ENCODE measurements around the gene RIPK3. TPM values are rescaled to one million over a fixed set of nuclear protein-coding genes. Genes with fewer than 3 reads are reported as not detected.

Gene RIPK3
- total and polyA plus RNA-seq, 4 donors: 1.4 to 3.1 (median 1.7) TPM

DNA sequence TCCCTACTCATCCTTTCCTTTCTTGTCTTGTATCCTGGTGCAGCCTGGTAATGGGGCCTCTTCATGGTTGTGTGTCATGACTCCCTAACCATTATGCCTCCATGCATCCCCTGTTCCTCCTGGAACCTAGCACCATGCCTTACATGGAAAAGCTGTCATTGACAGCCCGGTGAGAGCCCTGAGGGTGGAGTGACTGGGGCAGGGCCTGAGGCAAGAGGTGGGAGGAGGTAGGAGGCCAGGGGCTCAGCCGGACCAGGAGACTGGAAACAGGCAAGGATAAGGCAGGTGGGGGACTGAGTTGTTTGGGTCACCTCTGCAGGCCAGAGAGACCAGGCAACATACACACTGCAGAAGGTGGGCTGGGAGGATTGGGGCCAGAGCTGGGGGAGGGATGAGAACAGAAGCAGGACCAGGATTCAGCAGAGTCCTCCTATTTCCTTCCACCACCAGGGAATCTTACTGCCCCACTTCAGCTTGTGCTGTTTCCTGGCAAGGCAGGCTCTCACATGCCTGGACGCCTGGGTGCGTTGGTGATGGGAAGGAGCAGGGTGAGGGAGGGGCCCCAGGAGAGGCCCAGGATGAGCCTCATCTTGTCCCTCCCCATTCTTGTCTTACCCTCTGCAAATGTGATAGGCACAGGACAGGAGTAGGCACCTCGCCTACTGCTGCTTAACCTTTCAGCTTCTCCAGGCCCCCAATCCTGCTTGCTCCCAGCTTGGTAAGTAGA is 30.1 kb downstream of the RIPK3 start, which contains the start of gene LTB4R2:
TSS of gene LTB4R2 (plus strand) at position 603 of the 727 bp plus-strand sequence. CDS start 525 bp downstream, outside the sequence.
- 96% methylated on average over 3 of the region's 5 CpGs for WGBS (ENCODE audit: insufficient coverage)
- Histone ChIP-seq H3K4me3 (ENCODE audit: low read depth, low read length) (peak within 1 kb of the TSS; percentile 13), H3K4me1 (ENCODE audit: control insufficient read depth, insufficient read depth, low read length) (peaks cover 35% of the 10 kb centered on the region), H3K27me3 (ENCODE audit: control insufficient read depth, insufficient read depth, low read length) (no peaks in the 10 kb centered on the region), H3K36me3 (ENCODE audit: control insufficient read depth, insufficient read depth, low read length) (peaks cover 44% of the 10 kb centered on the region), H3K27ac (ENCODE audit: low read depth, low read length) (no peak within 1 kb of the TSS), H3K9me3 (ENCODE audit: control insufficient read depth, insufficient read depth, low read length) (no peaks in the 10 kb centered on the region)
- DNase-seq (ENCODE audit: low read depth in 4 of 6, low spot score in 6 of 6): no peak

- Histone ChIP-seq H3K4me1 (ENCODE audit: control insufficient read depth, insufficient read depth, low read length) (peaks cover 34% of the 10 kb centered on the region), H3K36me3 (ENCODE audit: control insufficient read depth, insufficient read depth, low read length) (peaks cover 56% of the 10 kb centered on the region), H3K27ac (ENCODE audit: low read depth, low read length) (no peak overlapping the region), H3K27me3 (ENCODE audit: control insufficient read depth, insufficient read depth, low read length) (no peaks in the 10 kb centered on the region), H3K4me3 (ENCODE audit: low read depth, low read length) (no peak overlapping the region), H3K9me3 (ENCODE audit: control insufficient read depth, insufficient read depth, low read length) (no peaks in the 10 kb centered on the region)
- no peak for DNase-seq (ENCODE audit: low read depth in 4 of 6, low spot score in 6 of 6)
- 95% methylated on average over 6 of the region's 7 CpGs for WGBS (ENCODE audit: insufficient coverage)
These were observed 31.3 kb downstream of the RIPK3 start for GRCh38 chr14:24308342-24309124.

- 59% methylated on average over 6 of the region's 6 CpGs for whole genome bisulfite sequencing (ENCODE audit: insufficient coverage)
- Histone ChIP-seq H3K4me1 (ENCODE audit: control insufficient read depth, insufficient read depth, low read length) (peaks cover 27% of the 10 kb centered on the region), H3K4me3 (ENCODE audit: low read depth, low read length) (no peak within 1 kb of the TSS), H3K36me3 (ENCODE audit: control insufficient read depth, insufficient read depth, low read length) (peaks cover 64% of the 10 kb centered on the region), H3K9me3 (ENCODE audit: control insufficient read depth, insufficient read depth, low read length) (no peaks in the 10 kb centered on the region), H3K27me3 (ENCODE audit: control insufficient read depth, insufficient read depth, low read length) (no peaks in the 10 kb centered on the region), H3K27ac (ENCODE audit: low read depth, low read length) (no peak within 1 kb of the TSS)
- DNase-seq (ENCODE audit: low read depth in 4 of 6, low spot score in 6 of 6): peak in 3 of 6 donors; percentile 48 to 82 (median 78)
These were observed 32.0 kb downstream of the RIPK3 start, which contains the start of gene CIDEB for GRCh38 chr14:24307575-24308341. CIDEB (minus strand) TSS chr14:24307977; CDS start chr14:24307858, 119 bp downstream.

DNA sequence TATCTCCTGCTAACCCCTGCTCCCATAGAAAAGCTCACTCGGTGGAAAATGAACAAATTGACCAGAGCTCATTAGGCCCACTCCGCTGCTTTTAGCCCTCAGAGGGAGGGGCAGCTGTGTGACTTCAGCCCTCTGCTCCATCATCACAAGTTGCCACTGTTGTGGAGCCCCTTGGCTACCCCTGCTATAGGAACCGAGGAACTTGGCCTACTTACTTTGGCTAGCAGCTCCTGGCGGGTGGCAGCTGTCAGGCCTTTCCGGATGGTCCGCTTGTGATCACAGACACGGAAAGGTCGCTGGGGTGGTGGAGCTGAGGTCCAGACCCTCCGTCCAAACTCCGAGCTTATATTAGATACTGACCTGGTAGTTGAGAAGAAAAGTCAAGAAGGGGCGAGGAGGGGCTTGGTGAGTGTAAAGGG is 32.6 kb downstream of the RIPK3 start:
- no peak overlapping the region for H3K4me3 ChIP-seq (ENCODE audit: low read depth, low read length)
- 80% methylated on average over 10 of the region's 11 CpGs for WGBS (ENCODE audit: insufficient coverage)
- no peak overlapping the region for H3K27ac ChIP-seq (ENCODE audit: low read depth, low read length)
- no peaks in the 10 kb centered on the region for H3K9me3 ChIP-seq (ENCODE audit: control insufficient read depth, insufficient read depth, low read length)
- H3K36me3 ChIP-seq (ENCODE audit: control insufficient read depth, insufficient read depth, low read length): peaks cover 69% of the 10 kb centered on the region
- H3K27me3 ChIP-seq (ENCODE audit: control insufficient read depth, insufficient read depth, low read length): no peaks in the 10 kb centered on the region
- peaks cover 25% of the 10 kb centered on the region for H3K4me1 ChIP-seq (ENCODE audit: control insufficient read depth, insufficient read depth, low read length)
- DNase-seq (ENCODE audit: low read depth in 4 of 6, low spot score in 6 of 6): no peak

- no peak overlapping the region for H3K27ac ChIP-seq (ENCODE audit: low read depth, low read length)
- H3K4me3 ChIP-seq (ENCODE audit: low read depth, low read length): no peak overlapping the region
- peaks cover 16% of the 10 kb centered on the region for H3K4me1 ChIP-seq (ENCODE audit: control insufficient read depth, insufficient read depth, low read length)
- 100% methylated on average over 11 of the region's 11 CpGs for WGBS (ENCODE audit: insufficient coverage)
- H3K27me3 ChIP-seq (ENCODE audit: control insufficient read depth, insufficient read depth, low read length): no peaks in the 10 kb centered on the region
- peaks cover 64% of the 10 kb centered on the region for H3K36me3 ChIP-seq (ENCODE audit: control insufficient read depth, insufficient read depth, low read length)
- DNase-seq (ENCODE audit: low read depth in 4 of 6, low spot score in 6 of 6): no peak
- H3K9me3 ChIP-seq (ENCODE audit: control insufficient read depth, insufficient read depth, low read length): no peaks in the 10 kb centered on the region
These were observed 35.8 kb downstream of the RIPK3 start for GRCh38 chr14:24304019-24304387.

DNA sequence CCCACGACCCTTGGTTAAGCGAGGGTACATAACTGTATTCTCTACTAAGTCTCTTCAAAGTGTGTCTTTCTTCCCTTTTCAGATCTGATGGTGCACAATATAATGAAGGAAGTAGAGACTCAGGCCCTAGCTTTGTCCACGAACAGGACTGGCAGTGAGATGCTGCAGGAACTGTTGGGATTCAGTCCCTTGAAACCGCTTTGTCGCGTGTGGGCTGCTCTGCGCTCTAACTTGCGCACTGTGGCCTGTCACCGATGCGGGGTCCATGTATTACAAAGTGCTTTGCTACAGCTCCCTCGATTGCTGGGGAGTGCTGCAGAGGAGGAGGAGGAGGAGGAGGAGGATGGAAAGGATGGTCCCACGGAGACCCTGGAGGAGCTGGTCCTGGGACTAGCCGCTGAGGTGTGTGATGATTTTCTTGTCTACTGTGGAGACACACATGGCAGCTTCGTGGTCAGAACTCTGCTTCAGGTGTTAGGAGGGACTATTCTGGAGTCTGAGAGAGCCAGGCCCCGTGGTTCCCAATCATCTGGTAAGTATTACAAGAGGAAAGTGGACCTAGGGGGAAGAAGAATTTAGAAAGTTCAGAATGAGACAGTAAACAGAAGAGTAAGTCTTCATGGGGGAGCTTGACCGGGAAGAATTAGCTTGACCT is 39.3 kb downstream of the RIPK3 start:
- Histone ChIP-seq H3K27me3 (ENCODE audit: control insufficient read depth, insufficient read depth, low read length) (no peaks in the 10 kb centered on the region), H3K36me3 (ENCODE audit: control insufficient read depth, insufficient read depth, low read length) (peaks cover 54% of the 10 kb centered on the region), H3K27ac (ENCODE audit: low read depth, low read length) (no peak overlapping the region), H3K4me1 (ENCODE audit: control insufficient read depth, insufficient read depth, low read length) (peaks cover 18% of the 10 kb centered on the region), H3K4me3 (ENCODE audit: low read depth, low read length) (peak overlapping the region; percentile 71), H3K9me3 (ENCODE audit: control insufficient read depth, insufficient read depth, low read length) (no peaks in the 10 kb centered on the region)
- no peak for DNase-seq (ENCODE audit: low read depth in 4 of 6, low spot score in 6 of 6)
- 33% methylated on average over 14 of the region's 16 CpGs for WGBS (ENCODE audit: insufficient coverage)

GRCh38 chr14:24299255-24300191 is 40.3 kb downstream of the RIPK3 start, which contains the start of the genes DHRS1 and NOP9:
DHRS1 (minus strand) TSS chr14:24299780; CDS start chr14:24299106, 674 bp downstream.
NOP9 (plus strand) TSS chr14:24299850; CDS start chr14:24299955, 105 bp downstream.
- DNase-seq (ENCODE audit: low read depth in 4 of 6, low spot score in 6 of 6): peak; percentile 75 to 96 (median 82)
- Histone ChIP-seq H3K36me3 (ENCODE audit: control insufficient read depth, insufficient read depth, low read length) (peaks cover 47% of the 10 kb centered on the region), H3K27me3 (ENCODE audit: control insufficient read depth, insufficient read depth, low read length) (no peaks in the 10 kb centered on the region), H3K9me3 (ENCODE audit: control insufficient read depth, insufficient read depth, low read length) (no peaks in the 10 kb centered on the region), H3K4me1 (ENCODE audit: control insufficient read depth, insufficient read depth, low read length) (peaks cover 18% of the 10 kb centered on the region), H3K4me3 (ENCODE audit: low read depth, low read length) (peak within 1 kb of the TSS; percentile 71), H3K27ac (ENCODE audit: low read depth, low read length) (peak within 1 kb of the TSS; percentile 62)
- WGBS (ENCODE audit: insufficient coverage): under 1% methylated on average over 75 of the region's 75 CpGs

DNA sequence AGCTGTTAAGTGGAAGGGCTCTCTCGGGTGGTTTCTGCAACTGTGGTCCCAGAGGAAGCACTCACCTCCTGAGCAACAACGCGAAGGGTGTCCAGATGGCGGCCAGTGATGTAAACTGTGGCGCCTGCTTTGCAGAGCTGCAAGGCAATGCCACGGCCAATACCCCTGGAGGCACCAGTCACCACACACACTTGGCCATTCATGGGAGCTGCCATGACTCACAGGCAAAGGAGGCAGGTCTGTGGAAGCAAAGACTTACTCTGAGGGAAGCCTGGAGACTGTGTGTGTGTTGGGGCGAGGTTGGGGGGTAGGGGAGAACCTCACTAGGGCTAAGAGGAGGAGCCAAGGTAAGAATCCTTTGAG is 40.9 kb downstream of the RIPK3 start:
- H3K27ac ChIP-seq (ENCODE audit: low read depth, low read length): peak overlapping the region; percentile 62
- no peaks in the 10 kb centered on the region for H3K9me3 ChIP-seq (ENCODE audit: control insufficient read depth, insufficient read depth, low read length)
- peaks cover 40% of the 10 kb centered on the region for H3K36me3 ChIP-seq (ENCODE audit: control insufficient read depth, insufficient read depth, low read length)
- DNase-seq (ENCODE audit: low read depth in 4 of 6, low spot score in 6 of 6): no peak
- H3K4me1 ChIP-seq (ENCODE audit: control insufficient read depth, insufficient read depth, low read length): peaks cover 18% of the 10 kb centered on the region
- H3K27me3 ChIP-seq (ENCODE audit: control insufficient read depth, insufficient read depth, low read length): no peaks in the 10 kb centered on the region
- peak overlapping the region; percentile 71 for H3K4me3 ChIP-seq (ENCODE audit: low read depth, low read length)
- WGBS (ENCODE audit: insufficient coverage): 53% methylated on average over 5 of the region's 7 CpGs
